Thymus (tissue), 11 donors: Measurements from ENCODE around the gene AK6. TPM values are rescaled to one million over a fixed set of nuclear protein-coding genes. Genes with fewer than 3 reads are reported as not detected.
"Not testable (repeated sequence)": the region's sequence is repeated elsewhere in the genome, so short reads cannot be mapped to it uniquely, and the experiment has no call there.

Experiments
- DNase-seq, 9 donors: peaks; one replicate each; pipeline ENCODE4 v3.0.0-alpha.2; 2013; ENCODE audit warnings: low spot score in 9 of 9, low read depth in 6 of 9, missing footprints in 1 of 9
- H3K27ac ChIP-seq, 2 donors: one replicate each; pipeline ENCODE4 v1.5.1; 2013; ENCODE audit warnings: control low read depth in 1 of 2, low read depth in 1 of 2, low read length in 1 of 2, mild to moderate bottlenecking in 1 of 2, moderate library complexity in 1 of 2
- H3K27me3 ChIP-seq, 2 donors: one replicate each; pipeline ENCODE4 v1.5.1; 2013; ENCODE audit warnings: low read length in 1 of 2; ENCODE audit not compliant: control insufficient read depth in 2 of 2, insufficient read depth in 1 of 2
- H3K36me3 ChIP-seq, 2 donors: one replicate each; pipeline ENCODE4 v1.5.1; 2013; ENCODE audit warnings: low read length in 1 of 2, mild to moderate bottlenecking in 1 of 2, moderate library complexity in 1 of 2; ENCODE audit not compliant: control insufficient read depth in 2 of 2, insufficient read depth in 2 of 2
- H3K4me1 ChIP-seq, 2 donors: one replicate each; pipeline ENCODE4 v1.5.1; 2013; ENCODE audit warnings: low read length in 2 of 2; ENCODE audit not compliant: control insufficient read depth in 2 of 2, insufficient read depth in 2 of 2
- H3K4me3 ChIP-seq, 2 donors: one replicate each; pipeline ENCODE4 v1.5.1; 2013; ENCODE audit warnings: low read length in 2 of 2, control low read depth in 1 of 2, mild to moderate bottlenecking in 1 of 2
- H3K9me3 ChIP-seq, 2 donors: one replicate each; pipeline ENCODE4 v1.5.1; 2013; ENCODE audit warnings: low read length in 1 of 2, mild to moderate bottlenecking in 1 of 2; ENCODE audit not compliant: control insufficient read depth in 2 of 2, insufficient read depth in 1 of 2
- WGBS: extraction: QIAGEN DNeasy Blood & Tissue Kit; methylation state at CpG from one replicate; pipeline ENCODE4 v1.1.7; 2013; 5-methylcytosine and 5-hydroxymethylcytosine counted together
- polyA plus RNA-seq: library from polyadenylated mRNA; stranded (reverse); fragments of 200-250 nt; gene quantifications from one replicate; pipeline ENCODE4 v1.2.3, GENCODE V29; 2013
- total RNA-seq: library from RNA; stranded (reverse); fragments of 120-200 nt; gene quantifications from one replicate; pipeline ENCODE4 v1.2.4, GENCODE V29; 2013
- donor health status: healthy.

The AK6 gene
- total and polyA plus RNA-seq, 2 donors = 69.4 to 76.5 TPM

DNA sequence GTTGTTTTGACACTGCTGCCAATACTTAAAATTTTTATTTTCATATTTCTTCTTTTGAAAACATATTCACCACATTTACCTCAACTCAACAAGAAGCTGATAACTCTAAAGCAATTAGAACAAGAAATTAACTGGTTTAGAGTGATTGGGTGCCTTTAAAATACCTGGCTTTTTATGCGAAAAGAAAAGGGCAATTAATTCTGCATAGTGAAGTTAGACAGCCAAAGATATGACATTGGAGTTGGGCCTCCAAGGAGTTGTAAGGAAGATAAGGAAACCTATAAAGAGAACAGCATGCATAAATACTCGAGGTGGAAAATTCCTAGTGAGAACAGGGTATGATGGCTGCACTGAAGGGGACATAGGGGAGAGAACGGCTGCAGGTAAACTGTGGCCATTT lies 9.6 kb downstream of the AK6 start:
- Histone ChIP-seq H3K4me1 (no peaks in the 10 kb centered on the region), H3K27me3 (no peaks in the 10 kb centered on the region), H3K9me3 (no peaks in the 10 kb centered on the region), H3K36me3 (peaks cover 12 to 36% of the 10 kb centered on the region in 2 donors), H3K4me3 (no peak overlapping the region), H3K27ac (no peak overlapping the region)
- DNase-seq = no peak
- 94% methylated on average over 3 of the region's 3 CpGs for WGBS

DNA sequence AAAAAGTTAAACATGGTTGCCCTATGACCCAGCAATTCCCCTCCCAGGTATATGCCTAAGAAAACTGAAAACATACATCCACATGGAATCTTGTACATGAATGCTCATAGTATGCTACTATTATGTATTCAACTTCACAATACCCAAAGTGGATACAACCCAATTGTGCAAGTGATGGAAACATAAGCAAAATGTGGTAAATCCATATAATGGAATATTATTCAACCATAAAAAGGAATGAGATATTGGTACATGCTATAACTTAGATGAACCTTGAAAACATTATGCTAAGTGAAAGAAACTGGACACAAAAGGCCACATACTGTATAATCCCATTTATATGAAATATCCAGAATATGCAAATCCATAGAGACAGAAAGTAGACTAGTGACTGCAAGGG lies 18.7 kb downstream of the AK6 start:
- H3K4me1 ChIP-seq = no peaks in the 10 kb centered on the region
- H3K27me3 ChIP-seq = no peaks in the 10 kb centered on the region
- H3K36me3 ChIP-seq = peaks cover 9 to 32% of the 10 kb centered on the region in 2 donors
- no peak for DNase-seq
- H3K9me3 ChIP-seq = no peaks in the 10 kb centered on the region
- H3K27ac ChIP-seq = no peak overlapping the region
- H3K4me3 ChIP-seq = no peak overlapping the region

DNA sequence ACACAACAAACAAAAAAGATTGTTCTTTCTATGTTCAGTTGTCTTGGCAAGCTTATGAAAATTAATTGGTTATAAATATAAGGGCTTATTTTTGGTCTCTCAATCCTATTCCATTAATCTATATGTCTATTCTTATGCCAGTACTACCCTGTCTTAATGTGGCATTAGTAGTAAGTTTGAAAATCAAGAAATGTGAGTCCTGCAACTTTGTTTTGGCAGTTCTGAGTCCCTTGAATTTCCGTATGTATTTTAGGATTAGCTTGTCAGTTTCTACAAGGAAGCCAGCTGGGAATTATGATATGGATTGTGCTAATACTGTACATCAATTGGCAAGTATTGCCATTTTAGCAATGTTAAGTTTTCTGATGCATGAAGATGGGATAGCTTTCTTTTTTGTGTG lies 26.2 kb downstream of the AK6 start:
- H3K9me3 ChIP-seq = no peaks in the 10 kb centered on the region
- no peaks in the 10 kb centered on the region for H3K4me1 ChIP-seq
- H3K27me3 ChIP-seq = no peaks in the 10 kb centered on the region
- H3K4me3 ChIP-seq = no peak overlapping the region
- 96% methylated on average over 1 of the region's 1 CpG for WGBS
- no peak for DNase-seq
- H3K36me3 ChIP-seq = no peaks in the 10 kb centered on the region
- no peak overlapping the region for H3K27ac ChIP-seq

DNA sequence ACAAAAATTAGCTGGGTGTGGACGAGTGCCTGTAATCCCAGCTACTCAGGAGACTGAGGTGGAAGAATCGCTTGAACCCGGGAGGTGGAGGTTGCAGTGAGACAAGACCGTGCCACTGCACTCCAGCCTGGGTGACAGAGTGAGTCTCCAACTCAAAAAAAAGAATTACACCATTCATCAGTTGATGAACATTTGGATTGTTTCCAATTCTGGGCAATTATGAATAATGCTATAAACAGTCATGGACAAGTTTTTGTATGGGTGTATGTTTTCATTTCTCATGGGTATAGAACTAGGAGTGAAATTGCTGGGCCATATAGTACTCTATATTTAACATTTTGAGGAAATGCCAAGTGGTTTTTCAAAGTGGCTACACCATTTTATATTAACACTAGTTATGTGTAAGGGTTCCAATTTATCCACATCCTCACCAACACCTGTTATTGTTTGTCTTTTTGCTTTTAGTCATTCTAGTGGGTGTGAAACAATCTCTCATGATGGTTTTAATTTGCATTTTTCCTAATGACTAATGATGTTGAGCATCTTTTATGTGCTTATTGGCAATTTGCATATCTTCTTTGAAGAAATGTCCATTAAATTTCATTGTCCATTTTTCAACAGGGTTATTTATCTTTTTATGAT lies 27.7 kb downstream of the AK6 start:
- no peak for DNase-seq
- no peaks in the 10 kb centered on the region for H3K4me1 ChIP-seq
- H3K4me3 ChIP-seq = no peak overlapping the region
- no peak overlapping the region for H3K27ac ChIP-seq
- no peaks in the 10 kb centered on the region for H3K36me3 ChIP-seq
- WGBS = 98% methylated on average over 4 of the region's 4 CpGs
- no peaks in the 10 kb centered on the region for H3K27me3 ChIP-seq
- no peaks in the 10 kb centered on the region for H3K9me3 ChIP-seq

DNA sequence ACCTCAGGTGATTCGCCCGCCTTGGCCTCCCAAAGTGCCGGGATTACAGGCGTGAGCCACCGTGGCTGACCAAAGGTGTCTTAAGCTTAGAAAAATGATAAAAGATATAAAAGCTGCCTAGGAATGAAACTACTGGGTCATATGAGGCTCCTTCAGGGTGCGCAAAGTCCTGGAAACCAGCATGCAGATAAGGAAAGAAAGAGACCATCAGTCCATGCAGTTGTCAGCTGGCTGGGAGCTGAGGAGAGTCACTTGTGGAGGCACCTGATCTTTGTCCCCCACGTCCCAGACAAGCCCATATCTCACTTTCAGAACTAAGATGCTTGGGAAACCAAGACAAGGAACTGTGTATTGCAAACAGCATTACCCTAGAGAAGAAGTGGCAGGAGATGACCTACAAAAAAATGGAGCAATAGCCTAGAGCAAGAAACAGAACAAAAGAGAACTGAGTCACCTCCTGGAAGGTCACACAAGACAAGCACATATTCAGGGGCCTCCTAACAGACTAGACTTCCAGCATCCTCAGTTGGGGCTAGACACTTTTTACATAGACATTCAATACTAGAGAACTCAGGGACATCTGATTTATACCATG lies 33.9 kb downstream of the AK6 start:
- H3K9me3 ChIP-seq = peaks cover 0 to 8% of the 10 kb centered on the region in 2 donors
- H3K27ac ChIP-seq = no peak overlapping the region
- no peaks in the 10 kb centered on the region for H3K27me3 ChIP-seq
- no peaks in the 10 kb centered on the region for H3K36me3 ChIP-seq
- DNase-seq = no peak
- H3K4me3 ChIP-seq = no peak overlapping the region
- 90% methylated on average over 7 of the region's 7 CpGs for WGBS
- peaks cover 0 to 15% of the 10 kb centered on the region in 2 donors for H3K4me1 ChIP-seq

DNA sequence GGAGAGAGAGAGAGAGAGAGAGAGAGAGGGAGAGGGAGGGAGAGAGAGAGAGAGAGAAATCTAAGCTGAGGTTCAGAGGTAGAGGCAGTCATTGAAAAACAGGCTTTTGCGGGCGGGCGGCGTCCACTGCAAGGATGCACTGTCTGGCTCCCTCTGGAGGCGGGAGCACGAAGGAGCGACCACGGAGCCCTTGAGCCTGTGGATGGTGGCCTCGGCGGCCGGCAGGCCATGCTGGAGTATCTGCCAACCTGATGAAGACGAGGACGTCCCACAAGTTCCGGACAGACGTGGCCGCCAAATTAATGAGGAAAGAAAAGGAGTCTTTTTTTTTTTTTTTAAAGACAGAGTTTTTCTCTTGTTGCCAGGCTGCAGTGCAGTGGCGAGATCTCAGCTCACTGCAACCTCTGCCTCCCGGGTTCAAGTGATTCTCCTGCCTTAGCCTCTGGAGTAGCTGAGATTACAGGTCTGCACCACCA lies 34.5 kb downstream of the AK6 start:
- DNase-seq = peak; percentile 30 to 79 (median 53)
- WGBS = 17% methylated on average over 18 of the region's 18 CpGs
- Histone ChIP-seq H3K4me1 (peaks cover 0 to 15% of the 10 kb centered on the region in 2 donors), H3K4me3 (no peak overlapping the region), H3K36me3 (no peaks in the 10 kb centered on the region), H3K27me3 (no peaks in the 10 kb centered on the region), H3K9me3 (peaks cover 0 to 8% of the 10 kb centered on the region in 2 donors), H3K27ac (no peak overlapping the region)

DNA sequence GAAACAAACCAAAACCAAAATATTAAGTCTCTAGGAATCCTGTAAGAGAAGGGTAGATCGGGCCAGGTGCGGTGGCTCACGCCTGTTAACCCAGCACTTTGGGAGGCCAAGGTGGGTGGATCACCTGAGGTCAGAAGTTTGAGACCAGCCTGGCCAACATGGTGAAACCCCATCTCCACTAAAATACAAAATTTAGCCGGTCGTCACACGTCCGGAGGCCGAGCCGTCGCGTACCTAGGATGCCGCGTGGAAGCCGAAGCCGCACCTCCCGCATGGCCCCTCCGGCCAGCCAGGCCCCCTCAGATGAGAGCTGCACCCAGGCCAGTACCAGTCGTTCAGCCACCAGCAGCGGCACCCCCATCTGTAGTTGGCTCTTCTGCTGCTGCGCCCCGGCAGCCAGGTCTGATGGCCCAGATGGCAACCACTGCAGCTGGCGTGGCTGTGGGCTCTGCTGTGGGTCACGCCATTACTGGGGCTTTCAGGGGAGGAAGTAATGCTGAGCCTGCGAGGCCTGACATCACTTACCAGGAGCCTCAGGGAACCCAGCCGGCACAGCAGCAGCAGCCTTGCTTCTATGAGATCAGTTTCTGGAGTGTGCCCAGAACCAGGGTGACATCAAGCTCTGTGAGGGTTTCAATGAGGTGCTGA lies 35.5 kb downstream of the AK6 start:
- not testable (repeated sequence) for H3K9me3 ChIP-seq, H3K27ac ChIP-seq, H3K27me3 ChIP-seq, H3K4me3 ChIP-seq, H3K36me3 ChIP-seq, DNase-seq
- peaks cover 0 to 15% of the 10 kb centered on the region in 2 donors for H3K4me1 ChIP-seq
- 98% methylated on average over 25 of the region's 25 CpGs for WGBS

DNA sequence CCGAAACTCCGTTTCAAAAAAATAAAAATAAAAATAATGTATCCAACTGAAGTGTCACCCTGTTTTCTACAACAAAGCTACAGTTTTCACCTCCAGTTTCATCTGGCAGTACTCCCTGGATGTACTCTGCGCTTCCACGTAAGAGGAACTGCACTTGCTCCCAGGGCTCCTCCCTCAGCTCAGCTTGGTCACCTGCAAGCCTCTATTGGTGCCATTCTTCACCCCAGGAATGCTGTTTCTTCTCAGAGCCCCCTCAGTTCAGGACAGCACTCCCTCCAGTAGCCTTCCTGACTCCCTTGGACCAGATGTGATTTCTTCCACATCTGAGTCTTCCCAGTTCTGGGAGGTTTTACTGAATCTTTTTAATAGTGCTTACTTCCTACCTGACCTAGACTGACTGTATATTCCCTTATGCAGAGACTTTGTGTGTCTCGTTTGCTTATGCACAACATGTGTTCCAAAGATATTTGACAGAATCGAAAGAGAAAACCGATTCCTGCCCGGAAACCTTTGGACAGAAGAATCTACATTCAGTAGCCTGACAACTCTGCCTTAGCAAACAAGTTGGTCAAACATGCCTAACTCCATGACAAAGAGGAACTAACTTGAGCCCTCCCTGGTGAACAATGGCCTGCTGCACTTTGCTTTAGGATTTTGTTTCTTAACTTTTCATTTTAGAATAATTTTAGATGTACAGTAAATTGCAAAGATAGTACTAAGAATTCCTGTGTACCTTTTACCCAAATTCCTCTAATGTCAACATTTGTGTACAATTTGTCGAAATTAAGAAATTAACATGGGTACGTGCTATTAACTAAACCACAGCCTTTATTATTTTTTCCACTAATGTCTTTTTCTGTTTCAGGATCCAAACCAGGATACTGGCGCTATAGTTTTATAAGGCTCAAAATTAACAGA lies 37.5 kb downstream of the AK6 start:
- WGBS = 54% methylated on average over 11 of the region's 11 CpGs
- DNase-seq = peak in 2 of 9 donors; percentile 7 to 29

More for the DNA sequence above, 37.5 kb downstream of the AK6 start:
- peak overlapping the region in 1 of 2 donors; percentile 20 for H3K27ac ChIP-seq
- peak overlapping the region; percentile 60 to 63 for H3K4me3 ChIP-seq
- no peaks in the 10 kb centered on the region for H3K36me3 ChIP-seq
- H3K27me3 ChIP-seq = no peaks in the 10 kb centered on the region
- H3K9me3 ChIP-seq = peaks cover 0 to 8% of the 10 kb centered on the region in 2 donors
- H3K4me1 ChIP-seq = peaks cover 0 to 15% of the 10 kb centered on the region in 2 donors
